Astrocyte of the hippocampus (primary cell): ENCODE data around the gene LKAAEAR1.

ENCODE experiments used
- DNase-seq: peaks from one replicate; pipeline ENCODE4 v3.0.0; 2011; ENCODE audit warnings: low read depth, low spot score

LKAAEAR1 gene

DNA sequence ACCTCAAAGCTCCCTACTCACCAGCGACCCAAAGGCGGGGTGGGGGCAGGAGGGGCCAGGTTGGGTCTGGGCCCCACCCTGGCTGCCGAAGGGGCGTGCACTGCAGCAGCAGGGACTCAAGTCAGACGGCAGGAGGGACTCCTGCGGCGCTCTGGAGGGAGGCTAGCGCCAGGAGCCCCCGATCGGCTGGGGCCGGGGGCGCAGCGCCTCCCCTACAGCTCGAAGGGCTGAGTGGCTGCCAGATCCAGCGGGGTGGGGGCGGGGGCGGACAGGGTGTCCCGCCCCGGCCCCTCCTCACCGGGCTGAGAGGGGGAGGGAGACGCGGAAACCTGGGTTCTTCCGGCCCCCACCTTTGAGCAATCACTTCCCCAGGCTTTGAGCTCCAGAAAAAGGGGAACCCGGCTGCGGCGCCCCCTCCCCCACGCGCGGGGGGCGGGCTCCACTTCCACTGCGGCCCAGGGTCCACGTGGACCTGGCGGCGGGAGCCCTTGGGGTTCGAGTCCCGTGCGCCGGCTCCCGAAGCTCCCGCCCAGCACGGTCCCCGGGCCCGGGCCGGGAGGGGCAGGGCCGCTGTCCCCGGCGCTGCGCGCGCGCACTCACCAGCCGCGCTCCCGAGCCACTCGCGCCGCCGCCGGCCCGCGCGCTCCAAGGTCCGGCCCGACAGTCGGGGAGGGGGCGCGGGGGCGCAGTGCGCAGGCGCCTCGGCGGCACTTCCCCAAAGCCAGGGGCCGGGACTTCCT lies 4.8 kb downstream of the LKAAEAR1 start, which contains the start of gene RGS19:
Gene RGS19, minus strand, starts transcription at position 246 of the 740 bp plus-strand sequence. CDS start 2,632 bp downstream, outside the sequence.
- peak; percentile 88 for DNase-seq

GRCh38 chr20:64078934-64079272 lies 5.3 kb downstream of the LKAAEAR1 start:
- no peak for DNase-seq

GRCh38 chr20:64077876-64078551 lies 6.2 kb downstream of the LKAAEAR1 start:
- DNase-seq = no peak

- no peak for DNase-seq
Measured at GRCh38 chr20:64077541-64077875, 6.7 kb downstream of the LKAAEAR1 start.

DNA sequence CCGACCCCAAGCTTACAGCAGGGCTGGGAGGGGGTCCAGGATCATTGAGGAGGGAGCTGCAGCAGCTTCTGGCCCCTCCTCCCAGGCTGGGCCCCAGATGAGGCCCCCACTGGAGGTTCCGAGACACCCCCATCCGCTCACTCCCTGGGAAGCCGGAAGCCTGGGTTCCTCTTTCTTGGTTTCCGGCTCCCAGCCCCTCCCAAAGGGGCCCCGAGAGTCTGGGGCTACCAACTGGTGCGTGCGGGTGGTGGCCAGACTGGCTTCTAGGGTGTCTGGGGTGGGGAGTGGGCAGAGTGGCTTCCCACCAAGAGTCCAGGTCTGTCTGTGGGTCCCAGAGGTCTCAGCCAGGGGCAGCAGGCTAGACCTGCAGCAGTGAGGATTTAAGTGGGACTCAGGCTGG lies 7.1 kb downstream of the LKAAEAR1 start:
- DNase-seq = no peak

- DNase-seq = no peak
Measured at GRCh38 chr20:64076061-64076997, 7.9 kb downstream of the LKAAEAR1 start.

- DNase-seq = no peak
Measured at GRCh38 chr20:64075556-64075955, 8.6 kb downstream of the LKAAEAR1 start.

- DNase-seq = no peak
Measured at GRCh38 chr20:64074963-64075362, 9.2 kb downstream of the LKAAEAR1 start.

- DNase-seq = no peak
Measured at GRCh38 chr20:64074184-64074789, 9.9 kb downstream of the LKAAEAR1 start.

DNA sequence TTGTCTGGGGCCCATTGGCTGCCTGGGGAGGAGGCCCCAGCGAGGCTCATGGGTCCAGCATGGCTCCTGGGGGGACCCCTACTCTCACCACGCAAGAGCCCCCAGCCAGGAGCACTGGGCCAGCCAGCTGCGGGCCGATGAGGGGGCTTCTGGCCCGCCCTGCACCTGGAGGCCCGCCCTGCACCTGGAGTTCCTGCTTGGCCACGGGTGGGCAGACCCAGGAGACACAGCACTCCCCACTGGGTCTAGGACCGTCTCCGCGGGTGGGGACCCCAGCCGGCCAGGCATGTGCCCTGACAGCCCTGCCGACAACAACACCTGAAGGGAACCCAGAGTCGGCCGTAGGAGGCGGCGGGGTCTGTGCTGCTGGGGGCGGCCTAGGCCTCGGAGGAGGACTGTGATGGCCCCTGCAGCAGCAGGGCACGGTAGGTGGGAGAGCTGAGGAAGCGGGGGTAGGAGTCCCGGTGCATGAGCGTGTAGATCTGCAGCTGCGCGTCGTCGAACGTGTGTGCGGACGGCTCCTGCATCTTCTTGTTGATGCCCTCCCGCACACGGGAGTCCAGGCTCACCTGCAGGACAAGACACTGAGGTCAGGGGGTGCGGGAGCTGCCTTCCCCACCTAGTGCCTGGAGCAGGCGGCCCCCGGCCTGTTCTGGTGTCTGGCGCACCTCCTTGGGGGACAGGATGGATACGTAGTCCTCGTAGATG lies 10.6 kb downstream of the LKAAEAR1 start:
- no peak for DNase-seq

DNA sequence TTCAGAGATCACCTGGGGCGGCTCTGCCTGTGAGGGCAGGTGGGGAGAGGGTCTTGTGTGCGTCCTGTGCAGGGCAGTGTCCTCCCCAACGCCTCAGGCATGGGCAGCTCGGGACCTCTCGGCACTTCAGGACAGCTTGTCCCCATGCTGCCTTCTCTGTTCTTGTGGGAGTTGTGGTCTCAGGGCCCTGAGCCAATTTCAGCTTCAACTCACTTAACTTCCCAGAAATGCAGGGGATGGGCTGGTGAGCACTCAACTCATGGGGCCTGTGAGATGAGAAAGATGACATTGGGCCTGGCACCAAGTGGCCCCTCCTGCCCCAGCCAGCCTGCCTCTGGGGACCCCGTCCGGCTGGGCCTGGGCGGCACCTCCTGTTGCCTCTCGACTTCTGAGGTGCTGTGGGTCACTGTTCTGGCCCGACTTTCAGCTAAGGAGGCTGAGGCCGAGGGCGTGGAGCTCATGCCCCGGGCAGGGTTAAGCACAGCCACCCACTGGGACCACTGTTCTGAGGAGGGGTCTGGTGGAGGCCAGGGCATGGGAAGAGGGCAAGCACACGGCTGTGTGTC lies 11.6 kb downstream of the LKAAEAR1 start:
- no peak for DNase-seq

- DNase-seq = no peak
Measured at GRCh38 chr20:64071341-64072332, 12.6 kb downstream of the LKAAEAR1 start.

DNA sequence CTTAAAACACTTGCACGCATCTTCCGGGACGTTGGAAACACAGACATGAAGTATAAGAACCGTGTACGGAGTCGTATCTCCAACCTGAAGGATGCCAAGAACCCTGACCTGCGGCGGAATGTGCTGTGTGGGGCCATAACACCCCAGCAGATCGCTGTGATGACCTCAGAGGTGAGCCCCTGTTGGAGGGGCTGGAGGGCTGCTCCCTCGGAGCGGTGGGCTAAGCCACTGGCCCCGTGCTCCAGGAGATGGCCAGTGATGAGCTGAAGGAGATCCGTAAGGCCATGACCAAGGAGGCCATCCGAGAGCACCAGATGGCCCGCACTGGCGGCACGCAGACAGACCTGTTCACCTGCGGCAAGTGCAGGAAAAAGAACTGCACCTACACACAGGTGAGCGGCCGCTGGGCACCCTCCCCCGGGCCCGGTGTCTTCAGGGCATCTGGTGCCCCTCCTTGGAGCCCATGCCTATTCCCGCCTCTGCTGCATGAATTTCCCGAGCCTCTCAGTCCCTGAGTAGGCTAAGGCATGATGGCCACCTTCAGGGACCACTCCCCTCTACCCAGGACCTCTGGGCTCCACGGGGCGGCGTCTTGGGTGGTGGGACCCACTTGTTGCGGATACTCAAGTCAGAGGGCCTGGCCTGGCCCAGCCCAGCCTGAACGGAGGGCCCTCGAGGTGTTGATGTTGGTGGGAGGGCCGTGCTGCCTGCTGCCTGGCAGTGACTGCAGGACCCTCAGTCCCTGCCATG lies 13.8 kb downstream of the LKAAEAR1 start:
- no peak for DNase-seq

GRCh38 chr20:64069614-64070243 lies 14.5 kb downstream of the LKAAEAR1 start:
- peak; percentile 65 for DNase-seq

DNA sequence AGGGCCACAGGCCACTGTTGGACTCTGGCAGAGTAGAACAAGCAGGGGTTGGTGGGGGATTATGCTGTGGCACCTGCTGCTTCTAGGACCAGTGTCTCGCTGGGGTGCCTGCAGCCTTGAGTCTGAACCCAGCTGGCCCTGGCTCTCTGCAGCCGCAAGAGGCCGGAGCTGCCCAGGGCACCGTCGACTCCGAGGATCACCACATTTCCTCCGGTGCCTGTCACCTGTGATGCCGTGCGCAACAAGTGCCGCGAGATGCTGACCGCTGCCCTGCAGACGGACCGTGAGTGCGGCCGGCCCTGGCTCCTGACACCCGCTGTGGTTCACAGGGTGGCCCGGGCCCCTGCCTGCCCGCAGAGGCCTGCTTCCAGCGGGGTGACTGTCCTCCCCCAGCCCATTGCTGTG lies 15.0 kb downstream of the LKAAEAR1 start:
- no peak for DNase-seq

DNA sequence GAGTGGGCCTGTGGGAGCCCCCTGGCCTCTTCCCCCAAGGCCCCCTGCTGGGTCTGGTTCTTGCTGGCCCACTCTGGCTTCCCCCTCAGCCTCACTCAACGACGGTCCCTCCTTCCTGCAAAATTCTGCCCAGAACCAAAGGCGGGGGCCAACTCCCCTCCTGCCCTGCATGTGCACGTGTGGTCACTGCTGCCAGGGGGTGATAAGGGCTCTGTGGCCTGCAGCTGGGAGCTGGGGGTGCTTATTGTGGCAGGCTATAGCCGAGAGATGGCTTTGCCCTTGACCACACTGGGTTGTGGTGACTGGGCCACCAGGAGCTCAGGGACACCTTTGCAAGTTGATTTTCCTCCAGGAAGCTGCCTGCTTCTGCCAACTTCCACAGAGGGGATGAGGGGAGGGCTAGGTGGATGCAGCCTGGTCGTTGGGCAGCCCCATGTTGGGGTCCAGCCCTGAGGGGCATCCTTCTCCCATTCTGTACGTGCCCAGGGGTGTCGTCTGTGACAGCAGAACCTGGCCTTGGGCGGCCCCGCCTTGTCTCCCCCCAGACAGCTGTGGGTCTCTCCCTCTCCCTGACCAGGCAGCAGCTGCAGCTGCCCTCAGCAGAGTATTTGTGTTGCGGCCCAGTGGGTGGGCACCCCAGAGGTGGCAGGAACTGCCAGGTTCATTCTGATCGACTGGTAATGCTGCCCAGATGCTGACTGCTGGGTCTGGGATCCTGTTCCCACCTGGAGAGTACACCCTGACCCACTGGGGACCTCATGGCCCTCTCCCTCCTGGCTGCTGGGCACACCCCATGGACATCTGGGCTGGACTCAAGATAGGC lies 15.6 kb downstream of the LKAAEAR1 start:
- DNase-seq = no peak

- no peak for DNase-seq
Measured at GRCh38 chr20:64067733-64068307, 16.4 kb downstream of the LKAAEAR1 start.
